Measurements from ENCODE around the gene CDADC1. TPM values are rescaled to one million over a fixed set of nuclear protein-coding genes. Genes with fewer than 3 reads are reported as not detected.

Gene CDADC1
- total RNA-seq, result 1 to 10 TPM; 6.5 to 7.1 TPM
- long read RNA-seq, partial matches to known transcripts, result 1 of 3 reads
- long read RNA-seq, other reads (novel, unspliced or antisense), result 2 of 3 reads

DNA sequence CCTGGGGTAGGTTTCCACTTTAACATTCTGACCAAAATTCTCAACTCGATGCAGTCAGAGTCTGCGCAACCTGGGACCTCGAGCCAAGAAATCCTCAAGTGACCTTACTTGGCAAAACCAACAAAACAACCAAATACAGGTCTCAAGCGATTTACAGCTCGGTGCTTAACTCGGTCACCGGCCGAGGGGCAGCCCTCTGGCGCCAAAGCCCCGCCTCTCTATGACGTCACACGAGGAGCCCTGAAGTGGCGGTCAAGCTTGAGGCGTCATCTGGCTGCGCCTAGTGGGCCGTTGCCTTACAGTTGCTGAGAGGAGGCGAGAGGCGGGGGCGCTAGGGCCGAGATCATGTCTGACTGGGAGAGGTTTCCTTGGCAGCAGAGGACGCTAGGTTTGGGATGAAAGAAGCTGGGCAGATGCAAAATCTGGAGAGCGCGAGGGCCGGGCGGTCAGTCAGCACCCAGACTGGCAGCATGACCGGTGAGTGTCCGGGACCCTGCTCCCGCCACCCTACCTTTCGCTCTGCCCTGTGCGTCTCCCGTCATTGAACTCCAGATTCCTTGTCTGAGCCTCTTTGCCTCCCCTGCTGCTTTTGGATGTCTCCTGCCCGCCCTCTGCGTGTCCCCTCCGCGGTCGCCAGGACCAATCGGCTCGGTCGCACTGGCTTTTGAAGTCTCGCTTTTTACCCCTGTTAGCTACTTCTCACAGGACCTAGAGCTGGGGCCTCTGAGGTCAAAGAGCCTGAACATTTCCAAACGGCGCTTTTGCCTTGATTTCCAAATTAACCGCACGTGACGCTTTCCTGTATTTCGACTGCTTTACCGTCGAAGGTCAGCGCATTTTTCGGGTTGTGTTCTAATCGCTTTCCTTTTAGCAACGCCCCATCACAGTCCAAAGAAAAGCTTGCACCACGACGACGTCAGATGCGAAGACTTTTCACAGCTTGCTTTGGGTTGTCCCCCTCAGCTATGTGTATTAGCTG lies at the start of gene CDADC1:
CDADC1 (plus strand) TSS at position 283 of the 979 bp plus-strand sequence; CDS start at position 396, 113 bp downstream.
- intact Hi-C loops (cut with DNase I, micrococcal nuclease), result no loop called here
- DNase-seq (peak; percentile 98 to 99), ATAC-seq (peak; percentile 98)

DNA sequence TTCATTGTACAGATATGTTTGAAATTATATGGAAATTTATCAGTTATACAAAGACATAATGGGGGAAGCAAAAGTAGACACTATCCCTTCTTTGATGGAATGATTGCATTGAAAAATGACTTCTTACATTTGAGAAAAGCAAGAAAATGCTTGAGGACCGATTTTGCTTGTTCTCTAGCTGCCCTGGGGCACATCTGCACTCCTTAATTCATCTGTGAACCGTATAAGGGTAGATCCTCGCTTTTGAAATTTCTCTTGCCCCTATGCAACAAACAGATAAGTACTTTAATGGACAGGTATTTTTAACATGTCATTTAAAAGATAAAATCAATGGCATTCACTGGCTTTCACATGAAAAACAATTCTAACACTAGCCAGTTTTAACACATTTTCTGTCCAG lies 41.1 kb upstream of the CDADC1 start:
- no peak for DNase-seq

DNA sequence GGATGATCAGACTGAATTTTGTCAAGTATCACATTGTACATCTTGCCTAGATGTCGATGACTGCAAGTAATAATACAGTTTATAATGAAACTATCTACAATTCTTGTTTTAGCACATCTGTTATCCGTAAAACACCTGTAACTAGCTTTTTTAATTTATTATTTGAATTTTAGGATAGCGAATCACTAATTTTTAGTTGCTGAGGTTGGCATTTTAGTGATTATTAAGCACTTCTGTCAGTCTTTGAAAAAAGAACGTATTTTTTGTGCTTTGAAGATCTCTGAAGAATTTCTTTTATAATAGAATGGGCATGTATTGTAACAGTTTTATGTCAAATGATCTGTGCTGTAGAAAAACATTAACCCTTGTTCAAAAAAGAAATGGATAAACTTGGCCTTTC lies 39.1 kb upstream of the CDADC1 start:
- intact Hi-C loops (cut with DNase I, micrococcal nuclease), result no loop called here
- ATAC-seq (no peak), DNase-seq (no peak)

More for the DNA sequence above, 41.1 kb upstream of the CDADC1 start:
- ATAC-seq, result no peak
- intact Hi-C loops (cut with DNase I, micrococcal nuclease), result no loop called here

DNA sequence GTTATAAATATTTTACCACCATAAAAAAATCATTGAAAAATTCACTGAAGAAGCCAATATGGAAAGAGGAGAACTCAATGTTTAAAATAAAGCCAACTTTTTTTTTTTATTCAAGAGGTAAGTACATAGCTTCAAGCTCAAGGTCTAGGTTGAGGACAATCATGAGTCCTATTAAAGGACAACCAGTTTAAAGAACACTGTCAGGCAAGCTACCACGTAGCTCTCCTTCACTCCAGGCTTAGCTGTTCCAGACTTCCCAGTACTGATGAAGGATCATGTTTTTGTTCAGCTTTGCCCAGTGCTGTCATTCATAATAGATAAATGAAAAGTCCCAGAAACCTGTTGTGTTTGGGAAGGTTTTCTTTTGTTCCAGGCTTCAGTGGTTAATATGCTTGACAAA lies 37.6 kb upstream of the CDADC1 start:
- DNase-seq (no peak), ATAC-seq (no peak)
- intact Hi-C loops (cut with DNase I, micrococcal nuclease), result no loop called here

DNA sequence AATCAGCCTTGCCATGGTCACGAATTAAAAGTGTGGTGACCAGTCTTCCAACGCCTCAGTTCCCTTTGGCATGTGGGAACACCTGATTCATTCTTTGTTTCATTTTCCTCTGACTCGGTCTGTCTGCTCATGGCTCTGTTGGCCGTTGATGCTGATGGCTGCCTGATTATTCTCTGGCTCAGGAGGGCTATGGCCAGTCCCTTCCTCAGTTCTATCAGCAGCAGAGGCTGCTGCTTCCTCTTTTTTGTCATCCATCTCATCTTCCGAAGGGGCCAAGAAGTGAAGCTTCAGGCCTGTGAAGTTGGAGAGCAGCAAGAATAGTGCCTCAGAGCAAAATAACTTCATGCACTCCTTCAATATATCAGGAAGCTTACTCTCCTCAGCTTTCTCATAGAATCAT lies 37.1 kb upstream of the CDADC1 start:
- DNase-seq (no peak), ATAC-seq (no peak)
- intact Hi-C loops (cut with DNase I, micrococcal nuclease), result no loop called here

DNA sequence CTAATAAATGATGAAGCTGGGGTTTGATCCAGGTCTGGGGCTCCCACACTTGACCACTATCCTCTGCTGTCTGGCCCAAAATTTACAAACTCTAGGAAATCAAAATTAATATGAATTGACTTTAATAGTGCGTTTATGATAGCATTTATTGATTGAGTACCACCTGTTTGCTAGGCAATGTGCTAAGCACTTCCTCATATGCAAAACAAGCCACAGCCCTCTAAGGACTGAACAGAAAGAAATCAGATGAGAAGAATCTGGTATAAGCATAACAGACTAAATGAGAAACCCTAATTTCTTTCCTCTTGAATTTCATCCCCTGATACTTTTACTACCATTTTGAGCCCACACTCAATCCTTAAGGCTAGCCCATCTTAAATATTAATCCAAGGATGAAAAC lies 34.2 kb upstream of the CDADC1 start:
- ATAC-seq, result no peak
- intact Hi-C loops (cut with DNase I, micrococcal nuclease), result no loop called here
- DNase-seq, result no peak

DNA sequence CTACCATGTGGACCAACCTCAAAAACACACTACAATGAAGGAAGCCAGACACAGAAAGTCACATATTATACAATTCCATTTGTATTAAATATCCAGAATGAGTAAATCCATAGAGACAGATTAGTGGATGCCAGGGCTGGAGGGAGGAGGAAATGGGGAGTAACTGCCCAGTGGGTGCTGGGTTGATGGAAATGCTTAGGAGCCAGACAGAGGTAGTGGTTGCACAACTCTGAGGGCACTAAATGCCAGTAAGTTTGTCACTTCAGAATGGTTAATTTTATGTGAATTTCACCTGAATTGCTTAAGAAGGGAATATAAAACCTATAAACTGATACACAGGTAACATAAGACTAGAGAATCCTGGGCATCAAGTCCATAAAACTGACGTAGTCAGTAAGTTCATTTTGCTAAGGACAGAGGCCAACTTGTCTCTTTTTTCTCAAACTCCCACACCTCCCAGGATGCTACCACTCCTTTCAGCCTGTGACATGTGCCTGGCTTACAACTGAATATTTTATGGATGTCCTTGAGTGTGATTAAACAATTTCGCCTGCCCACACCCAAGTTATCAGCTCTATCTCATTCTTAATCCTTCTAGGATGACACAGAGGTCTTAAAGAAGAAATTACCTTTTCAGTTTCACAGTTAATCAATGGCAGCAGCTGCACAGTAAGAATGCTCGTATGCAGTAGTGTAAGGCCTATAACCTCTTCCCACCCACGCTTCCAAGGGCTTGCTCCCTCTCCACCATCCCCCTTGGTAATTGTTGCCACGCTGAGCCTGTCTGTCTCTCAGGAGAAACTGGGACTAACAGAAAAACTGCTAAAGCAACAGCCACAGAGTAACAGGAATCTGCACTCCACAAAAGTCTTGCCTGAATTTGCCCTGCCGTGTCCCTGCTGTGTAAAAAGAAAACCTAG lies 33.5 kb upstream of the CDADC1 start:
- intact Hi-C loops (cut with DNase I, micrococcal nuclease), result no loop called here
- ATAC-seq (peak; percentile 57), DNase-seq (no peak)

DNA sequence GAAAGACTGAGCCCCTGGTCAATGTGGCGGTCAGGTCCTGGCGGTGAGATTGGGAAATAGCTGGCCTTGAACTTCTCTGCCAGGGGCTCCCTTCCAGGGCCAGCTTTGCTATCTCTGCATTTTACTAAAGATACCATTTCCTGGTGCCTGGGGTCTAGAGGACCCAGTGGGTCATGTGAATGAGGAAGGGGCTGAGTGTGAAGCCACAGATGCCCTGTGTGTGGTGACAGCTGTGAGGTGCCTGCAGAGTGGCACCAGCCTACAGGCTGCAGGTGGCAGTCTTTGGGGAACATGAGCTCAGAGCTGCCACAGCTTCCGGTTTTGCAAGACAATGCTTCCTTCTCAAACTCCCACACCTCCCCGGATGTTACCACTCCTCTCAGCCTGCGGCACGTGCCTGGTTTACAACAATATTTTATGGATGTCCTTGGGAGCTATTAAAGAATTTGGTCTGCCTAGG lies 32.8 kb upstream of the CDADC1 start:
- DNase-seq (peak; percentile 56 to 69), ATAC-seq (peak; percentile 86)
- intact Hi-C loops (cut with DNase I, micrococcal nuclease), result no loop called here

DNA sequence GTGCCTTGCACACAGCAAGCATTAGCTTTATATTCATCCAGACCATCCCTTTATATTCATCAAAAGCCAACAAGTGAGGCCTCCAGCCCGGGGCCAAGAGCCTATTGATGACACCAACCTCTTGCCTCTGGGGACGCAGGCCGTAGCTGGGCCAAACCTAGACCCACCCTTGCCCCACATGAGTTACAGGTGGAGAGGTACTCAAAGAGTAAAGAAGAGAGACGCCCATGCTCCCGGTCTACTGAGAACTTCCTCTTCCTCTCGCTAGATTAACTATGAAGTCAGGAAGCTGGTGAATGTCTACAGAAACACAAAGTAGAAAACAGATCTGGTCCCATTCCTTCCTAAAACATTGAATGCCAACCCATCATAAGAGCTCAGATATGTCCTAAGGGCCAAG lies 31.4 kb upstream of the CDADC1 start:
- intact Hi-C loops (cut with DNase I, micrococcal nuclease), result no loop called here
- no peak for DNase-seq
- ATAC-seq, result no peak

DNA sequence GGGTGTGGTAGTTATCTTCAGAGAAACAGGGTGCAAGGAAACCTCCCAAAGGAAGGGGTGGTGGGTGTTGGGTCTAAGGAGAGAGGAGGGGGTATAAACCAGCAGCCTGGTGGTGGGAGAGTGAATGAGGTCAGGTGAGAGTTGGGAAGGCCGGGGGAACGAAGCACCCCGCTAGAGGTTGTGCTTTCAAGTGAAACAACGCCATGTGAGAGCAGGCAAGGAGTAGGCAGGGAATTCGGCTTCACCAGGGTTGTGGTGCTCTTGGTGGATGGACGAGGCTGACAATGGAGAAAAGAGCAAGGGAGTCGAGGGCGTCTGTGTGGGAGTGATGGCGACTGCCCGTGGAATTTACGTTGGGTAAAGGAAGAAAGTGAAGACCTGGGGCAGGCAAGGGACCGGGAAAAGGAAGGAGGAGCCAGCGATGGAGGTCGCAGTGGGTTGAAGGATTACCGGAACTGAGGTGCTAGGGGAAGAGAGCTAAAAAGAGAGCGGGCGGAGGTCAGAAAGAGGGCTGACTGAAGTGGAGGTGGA lies 29.7 kb upstream of the CDADC1 start:
- no peak for DNase-seq
- intact Hi-C loops (cut with DNase I, micrococcal nuclease), result no loop called here
- ATAC-seq, result no peak

DNA sequence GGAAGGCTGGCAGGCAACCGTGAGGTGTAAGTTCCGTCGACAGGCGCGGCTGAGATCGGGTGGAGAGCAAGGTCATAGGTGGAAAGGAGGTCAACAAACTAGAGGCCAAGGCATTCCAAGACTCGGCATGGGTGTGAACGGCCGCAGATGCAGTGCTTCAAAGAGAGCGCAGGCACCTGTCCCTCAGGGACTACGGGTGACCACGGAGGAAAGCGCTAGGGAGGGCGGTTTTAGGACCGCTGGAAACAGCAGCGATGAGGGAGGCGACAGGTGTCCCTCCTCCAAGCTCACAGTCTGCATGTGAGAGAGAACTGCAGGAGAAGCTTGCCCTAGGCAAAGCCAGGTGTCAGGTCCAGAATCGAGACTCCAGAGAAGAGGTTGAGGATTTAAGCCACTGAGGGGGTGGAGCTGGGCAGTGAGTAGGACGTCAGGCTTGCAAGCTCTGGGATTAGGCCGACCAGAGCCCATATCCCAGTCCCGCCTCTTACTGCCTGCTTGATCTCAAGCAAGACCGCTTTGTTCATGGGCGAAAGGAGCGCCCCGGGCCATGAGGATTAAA lies 29.2 kb upstream of the CDADC1 start:
- intact Hi-C loops (cut with DNase I, micrococcal nuclease), result no loop called here
- DNase-seq (no peak), ATAC-seq (no peak)

DNA sequence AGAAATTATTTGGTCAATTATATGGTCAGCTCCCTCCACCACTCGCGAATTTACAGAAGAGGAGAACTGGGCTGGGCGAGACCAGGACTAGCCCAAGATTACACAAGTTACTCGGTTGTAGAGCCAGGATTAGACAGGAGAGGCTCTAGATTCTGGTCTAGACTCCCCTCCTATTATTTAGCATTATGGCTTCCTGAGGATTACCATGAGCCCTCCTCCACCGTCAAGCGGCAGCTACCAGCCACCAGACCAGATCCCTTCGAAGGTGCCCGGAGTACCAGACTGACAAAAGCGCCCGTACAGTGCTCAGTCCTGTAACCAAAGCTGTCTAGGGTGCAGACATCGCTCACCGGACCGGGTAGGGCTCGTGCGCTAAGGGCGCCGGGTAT lies 28.1 kb upstream of the CDADC1 start:
- intact Hi-C loops (cut with DNase I, micrococcal nuclease), result no loop called here
- DNase-seq (no peak), ATAC-seq (no peak)

DNA sequence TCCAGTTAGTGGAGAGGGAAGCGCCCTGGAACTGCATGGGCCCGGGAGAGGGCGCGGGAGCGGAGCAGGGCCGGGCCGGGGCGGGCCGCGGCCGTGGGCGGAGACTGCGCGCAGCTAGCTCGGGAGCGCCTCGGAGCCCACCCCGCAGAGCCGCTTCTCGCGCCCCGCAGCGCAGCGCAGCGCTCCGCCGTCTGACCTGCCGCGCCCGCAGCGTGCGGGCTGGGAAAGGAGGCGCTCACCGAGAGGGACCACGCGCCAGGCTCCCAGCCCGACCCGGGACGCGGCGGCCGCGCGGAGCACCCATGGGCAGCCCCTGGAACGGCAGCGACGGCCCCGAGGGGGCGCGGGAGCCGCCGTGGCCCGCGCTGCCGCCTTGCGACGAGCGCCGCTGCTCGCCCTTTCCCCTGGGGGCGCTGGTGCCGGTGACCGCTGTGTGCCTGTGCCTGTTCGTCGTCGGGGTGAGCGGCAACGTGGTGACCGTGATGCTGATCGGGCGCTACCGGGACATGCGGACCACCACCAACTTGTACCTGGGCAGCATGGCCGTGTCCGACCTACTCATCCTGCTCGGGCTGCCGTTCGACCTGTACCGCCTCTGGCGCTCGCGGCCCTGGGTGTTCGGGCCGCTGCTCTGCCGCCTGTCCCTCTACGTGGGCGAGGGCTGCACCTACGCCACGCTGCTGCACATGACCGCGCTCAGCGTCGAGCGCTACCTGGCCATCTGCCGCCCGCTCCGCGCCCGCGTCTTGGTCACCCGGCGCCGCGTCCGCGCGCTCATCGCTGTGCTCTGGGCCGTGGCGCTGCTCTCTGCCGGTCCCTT lies 27.5 kb upstream of the CDADC1 start, which contains the start of gene MLNR:
MLNR (plus strand) TSS at position 303 of the 820 bp plus-strand sequence; CDS start at position 303, 0 bp downstream.
- peak in 1 of 2 donors; percentile 45 for DNase-seq
- intact Hi-C loops (cut with DNase I, micrococcal nuclease), result no loop called here

DNA sequence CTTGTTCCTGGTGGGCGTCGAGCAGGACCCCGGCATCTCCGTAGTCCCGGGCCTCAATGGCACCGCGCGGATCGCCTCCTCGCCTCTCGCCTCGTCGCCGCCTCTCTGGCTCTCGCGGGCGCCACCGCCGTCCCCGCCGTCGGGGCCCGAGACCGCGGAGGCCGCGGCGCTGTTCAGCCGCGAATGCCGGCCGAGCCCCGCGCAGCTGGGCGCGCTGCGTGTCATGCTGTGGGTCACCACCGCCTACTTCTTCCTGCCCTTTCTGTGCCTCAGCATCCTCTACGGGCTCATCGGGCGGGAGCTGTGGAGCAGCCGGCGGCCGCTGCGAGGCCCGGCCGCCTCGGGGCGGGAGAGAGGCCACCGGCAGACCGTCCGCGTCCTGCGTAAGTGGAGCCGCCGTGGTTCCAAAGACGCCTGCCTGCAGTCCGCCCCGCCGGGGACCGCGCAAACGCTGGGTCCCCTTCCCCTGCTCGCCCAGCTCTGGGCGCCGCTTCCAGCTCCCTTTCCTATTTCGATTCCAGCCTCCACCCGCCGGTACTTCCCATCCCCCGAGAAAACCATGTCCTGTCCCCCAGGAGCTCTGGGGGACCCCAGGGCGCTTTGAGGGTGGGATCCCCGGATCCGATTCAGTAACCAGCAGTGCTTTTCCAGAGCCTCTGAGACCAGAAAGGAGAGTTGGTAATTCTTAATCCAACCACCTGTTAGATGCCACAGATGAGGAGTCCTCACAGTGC lies 26.7 kb upstream of the CDADC1 start:
- ATAC-seq, result no peak
- no peak for DNase-seq
- intact Hi-C loops (cut with DNase I, micrococcal nuclease), result no loop called here

More for the DNA sequence above, 27.5 kb upstream of the CDADC1 start, which contains the start of gene MLNR:
- ATAC-seq, result peak; percentile 77

DNA sequence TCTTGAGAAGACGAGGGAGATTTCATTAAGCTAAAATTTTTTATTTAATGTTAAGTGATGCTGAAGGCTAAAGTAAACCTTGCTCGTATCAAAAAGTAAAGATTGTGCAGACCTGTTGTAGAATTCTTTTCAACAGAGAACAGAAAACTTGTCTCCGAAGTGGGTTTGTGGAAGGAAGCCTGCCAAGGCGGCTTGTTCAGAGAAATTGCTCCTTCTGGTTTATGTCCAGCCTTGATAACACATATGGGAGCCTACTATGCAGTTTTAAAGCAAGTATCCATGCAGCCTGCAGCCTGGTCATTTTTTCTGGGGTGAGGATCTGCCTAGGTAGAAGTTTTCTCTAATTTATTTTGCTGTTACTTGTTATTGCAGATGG lies 26.1 kb upstream of the CDADC1 start:
- intact Hi-C loops (cut with DNase I, micrococcal nuclease), result no loop called here
- ATAC-seq (no peak), DNase-seq (no peak)

DNA sequence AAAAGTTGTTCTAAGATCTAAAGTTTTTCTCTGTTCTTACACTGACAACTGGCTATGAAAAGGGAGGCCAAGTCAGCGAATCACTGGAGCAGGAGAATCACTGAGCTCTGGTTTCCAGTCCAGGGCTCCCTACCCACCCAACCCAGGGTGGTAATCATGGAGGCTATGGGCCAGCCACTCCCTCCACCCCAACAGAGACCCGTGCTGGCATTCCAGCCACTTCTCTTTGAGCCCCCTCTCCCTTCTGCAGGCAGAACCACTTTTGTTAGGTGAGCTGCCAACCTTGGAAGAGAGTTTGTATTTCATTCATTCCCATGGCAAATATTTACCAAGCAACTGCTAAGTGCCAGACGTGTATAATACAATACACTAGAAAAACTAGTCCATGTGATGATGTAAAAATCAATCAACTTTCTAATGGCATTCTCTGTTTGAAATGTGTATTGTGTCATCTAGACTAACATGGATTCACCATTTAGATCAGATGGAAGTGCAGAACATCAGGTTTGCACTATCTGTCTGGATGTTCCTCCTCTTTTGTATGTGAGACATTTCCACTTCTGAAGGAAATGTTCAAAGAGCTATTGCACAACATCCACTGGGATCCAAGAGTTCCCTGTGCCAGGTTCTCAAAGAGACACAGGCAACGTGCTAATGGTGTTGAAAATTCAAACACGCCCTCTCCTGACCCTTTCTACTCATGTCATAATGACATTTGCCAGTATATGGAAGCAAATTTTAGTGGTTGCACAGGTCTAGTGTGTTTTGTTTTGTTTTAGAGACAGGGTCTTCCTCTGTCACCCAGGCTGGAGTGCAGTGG lies 22.3 kb upstream of the CDADC1 start:
- ATAC-seq (no peak), DNase-seq (no peak)
- intact Hi-C loops (cut with DNase I, micrococcal nuclease), result no loop called here
